Effector memory CD8-positive, alpha-beta T cell (primary cell): ENCODE measurements around the gene MIOX.
"Not testable (repeated sequence)": the region's sequence is repeated elsewhere in the genome, so short reads cannot be mapped to it uniquely, and the experiment has no call there.

Source experiments
- ATAC-seq: fragments of 150-1000 bp; cut with Tn5 transposase; replicated peaks from 2 replicates; pipeline ENCODE4 v1.10.0; 2021; ENCODE audit warnings: mild to moderate bottlenecking, moderate library complexity
- DNase-seq, 3 experiments: peaks; one replicate each; pipeline ENCODE4 v3.0.0; 2021
- H3K27ac Mint-ChIP-seq, 2 donors: one replicate each; pipeline ENCODE4 v1.8.0; 2022; ENCODE audit warnings: mild to moderate bottlenecking in 2 of 2, mixed read lengths in 2 of 2, moderate library complexity in 2 of 2
- H3K27me3 Mint-ChIP-seq, 2 donors: one replicate each; pipeline ENCODE4 v1.8.0; 2022; ENCODE audit warnings: mixed read lengths in 2 of 2
- H3K36me3 Mint-ChIP-seq: one replicate; pipeline ENCODE4 v1.8.0; 2022; ENCODE audit warnings: mild to moderate bottlenecking, moderate library complexity, mixed read lengths; ENCODE audit not compliant: insufficient read depth
- H3K4me1 Mint-ChIP-seq, 2 donors: one replicate each; pipeline ENCODE4 v1.8.0; 2022; ENCODE audit warnings: low read depth in 2 of 2, mixed read lengths in 2 of 2
- H3K4me3 Mint-ChIP-seq, 2 donors: one replicate each; pipeline ENCODE4 v1.8.0; 2022; ENCODE audit warnings: mild to moderate bottlenecking in 2 of 2, mixed read lengths in 2 of 2, moderate library complexity in 2 of 2
- H3K9me3 Mint-ChIP-seq, 2 donors: one replicate each; pipeline ENCODE4 v1.8.0; 2022; ENCODE audit warnings: mixed read lengths in 2 of 2

MIOX gene

DNA sequence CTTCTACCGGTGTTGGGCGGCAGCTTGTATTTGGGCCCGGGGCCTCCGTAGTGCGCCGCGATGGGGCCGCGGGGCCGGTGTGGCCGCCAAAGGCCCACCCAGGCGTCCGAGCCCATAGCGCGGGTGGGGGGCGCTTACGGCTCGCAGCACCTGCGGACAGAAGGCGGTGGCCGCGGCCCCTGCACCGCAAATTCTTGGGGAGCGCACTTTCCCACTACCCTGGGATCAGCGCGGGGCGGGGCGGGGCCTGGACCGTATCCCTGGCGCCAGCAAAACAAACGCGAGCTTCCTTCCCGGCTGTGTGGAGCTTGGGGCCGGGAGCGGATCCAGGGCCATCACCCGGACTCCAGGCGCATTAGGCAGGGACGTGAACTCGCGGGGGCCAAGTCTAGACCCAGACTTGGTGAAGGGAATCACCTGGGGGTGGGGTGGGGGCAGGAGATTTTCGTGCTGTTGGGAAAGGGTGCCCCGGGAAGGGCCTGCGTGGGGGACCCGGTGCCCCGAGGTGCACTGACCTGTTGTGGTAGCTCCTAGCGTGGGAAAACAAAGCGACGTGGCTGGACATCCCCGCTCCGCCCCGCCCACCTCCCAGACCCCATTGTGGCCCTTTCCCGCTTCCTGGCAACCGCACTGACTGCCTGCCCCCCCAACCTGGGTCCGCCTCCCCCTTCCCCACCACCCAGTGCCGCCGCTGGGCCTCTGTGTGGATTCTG is 45.5 kb downstream of the MIOX start:
- H3K4me3 Mint-ChIP-seq, result peak overlapping the region; percentile 86 to 96
- DNase-seq (no peak), ATAC-seq (no peak)
- H3K9me3 Mint-ChIP-seq, result no peaks in the 10 kb centered on the region
- no peaks in the 10 kb centered on the region for H3K27me3 Mint-ChIP-seq
- H3K4me1 Mint-ChIP-seq, result peaks cover 23 to 29% of the 10 kb centered on the region in 2 donors
- peak overlapping the region; percentile 94 to 99 for H3K27ac Mint-ChIP-seq
- H3K36me3 Mint-ChIP-seq, result peaks cover 25% of the 10 kb centered on the region

DNA sequence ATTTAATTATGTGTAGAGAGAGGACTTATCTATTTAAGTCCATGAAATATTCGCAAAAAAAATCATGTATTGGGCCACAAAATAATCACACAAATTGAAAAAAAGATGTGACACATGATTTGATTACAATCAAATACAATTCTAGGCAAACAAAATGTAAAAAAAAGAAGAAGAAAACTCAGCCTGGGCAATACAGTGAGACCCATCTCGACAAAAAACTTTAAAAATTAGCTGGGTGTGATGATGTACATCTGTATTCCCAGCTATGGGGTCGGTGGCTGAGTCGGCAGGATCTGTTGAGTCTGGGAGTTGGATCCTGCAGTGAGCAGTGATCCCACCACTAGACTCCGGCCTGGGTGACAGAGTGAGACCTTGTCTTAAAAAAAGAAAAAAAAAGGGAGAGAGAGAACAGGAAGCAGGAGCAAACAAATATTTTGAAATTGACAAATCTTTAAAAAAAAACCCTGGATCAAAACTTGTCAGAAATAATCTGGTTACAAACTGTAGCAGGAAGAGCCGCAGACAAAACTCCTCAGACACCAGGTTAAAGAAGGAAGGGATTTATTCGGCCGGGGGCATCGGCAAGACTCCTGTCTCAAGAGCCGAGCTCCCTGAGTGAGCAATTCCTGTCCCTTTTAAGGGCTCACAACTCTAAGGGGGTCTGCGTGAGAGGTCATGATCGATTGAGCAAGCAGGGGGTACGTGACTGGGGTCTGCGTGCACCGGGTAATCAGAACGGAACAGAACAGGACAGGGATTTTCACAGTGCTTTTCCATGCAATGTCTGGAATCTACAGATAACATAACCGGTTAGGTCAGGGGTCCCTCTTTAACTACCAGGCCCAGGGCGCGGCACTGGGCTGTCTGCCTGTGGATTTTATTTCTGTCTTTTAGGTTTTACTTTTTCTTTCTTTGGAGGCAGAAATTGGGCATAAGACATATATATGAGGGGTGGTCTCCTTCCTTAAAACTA is 46.5 kb downstream of the MIOX start:
- Mint-ChIP-seq H3K9me3 (no peaks in the 10 kb centered on the region), H3K4me3 (peak overlapping the region; percentile 86 to 96), H3K4me1 (peaks cover 22 to 24% of the 10 kb centered on the region in 2 donors), H3K27ac (peak overlapping the region; percentile 94 to 99), H3K36me3 (peaks cover 25% of the 10 kb centered on the region), H3K27me3 (no peaks in the 10 kb centered on the region)
- ATAC-seq (no peak), DNase-seq (no peak)

DNA sequence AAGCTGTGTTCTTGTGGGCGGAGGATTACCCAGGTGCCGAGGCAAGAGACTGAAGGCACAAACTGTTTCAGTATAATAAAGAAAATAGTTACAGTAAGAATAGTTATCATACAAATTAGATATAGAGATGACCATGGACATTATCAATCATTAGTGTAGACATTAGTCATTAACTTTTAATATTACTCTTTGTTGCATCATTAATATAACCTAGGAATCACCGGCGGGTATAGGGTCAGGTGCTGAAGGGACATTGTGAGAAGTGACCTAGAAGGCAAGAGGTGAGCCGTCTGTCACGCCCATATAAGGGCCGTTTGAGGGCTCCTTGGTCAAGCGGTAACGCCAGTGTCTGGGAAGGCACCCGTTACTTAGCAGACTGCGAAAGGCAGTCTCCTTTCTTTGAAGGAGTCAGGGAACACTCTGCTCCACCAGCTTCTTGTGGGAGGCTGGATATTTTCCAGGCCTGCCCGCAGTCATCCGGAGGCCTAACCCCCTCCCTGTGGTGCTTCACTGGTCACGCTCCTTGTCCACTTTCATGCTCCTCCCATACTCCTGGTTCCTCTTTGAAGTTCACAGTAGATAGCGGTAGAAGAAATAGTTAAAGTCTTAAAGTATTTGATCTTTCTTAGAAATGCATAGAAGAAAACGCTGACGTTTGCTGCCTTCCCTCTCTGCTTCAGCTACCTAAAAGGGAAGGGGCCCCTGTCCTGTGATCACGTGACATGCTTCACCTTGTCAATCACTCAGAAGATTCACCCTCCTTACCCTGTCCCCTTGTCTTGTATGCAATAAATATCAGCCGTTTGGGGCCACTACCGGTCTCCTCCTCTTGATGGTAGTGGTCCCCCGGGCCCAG is 47.4 kb downstream of the MIOX start:
- not testable (repeated sequence) for H3K27me3 Mint-ChIP-seq, H3K9me3 Mint-ChIP-seq, DNase-seq, ATAC-seq
- H3K4me1 Mint-ChIP-seq, result peaks cover 19 to 21% of the 10 kb centered on the region in 2 donors
- peak overlapping the region; percentile 35 to 46 for H3K27ac Mint-ChIP-seq
- H3K36me3 Mint-ChIP-seq, result peaks cover 18% of the 10 kb centered on the region
- peak overlapping the region in 1 of 2 donors; percentile 36 for H3K4me3 Mint-ChIP-seq

DNA sequence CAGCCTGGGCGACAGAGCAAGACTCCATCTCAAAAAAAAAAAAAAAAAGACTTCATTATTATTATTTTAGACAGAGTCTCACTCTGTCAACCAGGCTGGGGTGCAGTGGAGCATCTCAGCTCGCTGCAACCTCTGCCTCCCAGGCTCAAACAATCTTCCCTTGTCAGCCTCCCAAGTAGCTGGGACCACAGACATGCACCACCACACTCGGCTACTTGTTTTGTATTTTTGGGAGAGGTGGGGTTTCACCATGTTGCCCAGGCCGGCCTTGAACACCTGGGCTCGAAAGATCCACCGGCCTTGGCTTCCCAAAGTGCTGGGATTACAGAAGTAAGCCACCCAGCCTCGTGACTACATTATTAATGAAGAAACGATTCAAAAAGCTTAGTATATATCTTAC is 48.5 kb downstream of the MIOX start:
- no peak for ATAC-seq
- Mint-ChIP-seq H3K9me3 (no peaks in the 10 kb centered on the region), H3K4me3 (peak overlapping the region in 1 of 2 donors; percentile 36), H3K27me3 (no peaks in the 10 kb centered on the region), H3K4me1 (peaks cover 28 to 30% of the 10 kb centered on the region in 2 donors), H3K27ac (peak overlapping the region in 1 of 2 donors; percentile 46), H3K36me3 (peaks cover 23% of the 10 kb centered on the region)
- no peak for DNase-seq

DNA sequence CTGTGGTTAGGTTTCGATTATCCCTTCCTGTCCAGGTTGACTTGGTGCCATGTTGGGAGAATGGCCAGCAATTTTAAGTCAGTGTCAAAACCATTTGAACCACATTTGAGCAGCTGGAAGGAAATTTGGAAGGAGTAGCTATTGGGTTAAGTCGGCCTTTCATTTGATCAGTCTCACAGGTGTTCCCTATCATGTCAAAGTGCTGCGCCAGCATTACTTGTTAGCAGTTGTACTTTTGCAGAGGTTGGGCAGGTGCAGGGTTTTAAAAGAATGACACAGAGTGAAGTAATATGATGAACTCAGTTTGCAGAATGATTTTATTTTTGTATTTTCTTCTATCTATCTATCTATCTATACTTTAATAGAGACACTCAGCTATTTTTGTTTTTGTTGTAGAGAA is 49.6 kb downstream of the MIOX start:
- H3K9me3 Mint-ChIP-seq, result no peaks in the 10 kb centered on the region
- no peak for ATAC-seq
- DNase-seq, result no peak
- H3K27me3 Mint-ChIP-seq, result no peaks in the 10 kb centered on the region
- H3K36me3 Mint-ChIP-seq, result peaks cover 19% of the 10 kb centered on the region
- no peak overlapping the region for H3K4me3 Mint-ChIP-seq
- H3K27ac Mint-ChIP-seq, result no peak overlapping the region
- peaks cover 28 to 29% of the 10 kb centered on the region in 2 donors for H3K4me1 Mint-ChIP-seq

DNA sequence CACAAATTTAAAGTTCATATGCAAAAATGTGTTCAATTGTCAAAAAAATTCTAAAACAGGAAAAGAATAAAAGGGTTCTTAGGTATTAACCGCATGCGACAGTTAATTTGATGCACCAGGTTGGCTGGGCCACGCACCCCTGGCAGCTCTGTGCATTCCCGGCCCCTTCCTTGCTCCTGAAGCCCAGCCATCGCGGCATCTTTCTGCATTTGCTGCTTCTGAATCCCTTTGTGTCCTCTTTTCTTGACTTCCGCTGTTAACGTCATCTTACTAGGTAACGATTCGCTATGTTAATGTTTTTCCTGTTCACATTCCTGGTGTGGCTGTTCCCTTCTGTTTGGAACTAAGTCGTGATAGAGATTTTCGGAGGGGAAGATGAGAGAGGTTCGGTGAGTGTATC is 51.1 kb downstream of the MIOX start:
- DNase-seq, result no peak
- no peak for ATAC-seq
- Mint-ChIP-seq H3K4me3 (peak overlapping the region in 1 of 2 donors; percentile 55), H3K36me3 (peaks cover 23% of the 10 kb centered on the region), H3K27ac (peak overlapping the region; percentile 100), H3K4me1 (peaks cover 25 to 27% of the 10 kb centered on the region in 2 donors), H3K27me3 (no peaks in the 10 kb centered on the region), H3K9me3 (no peaks in the 10 kb centered on the region)
